ENCODE data around the gene CACNB1.
"Not testable (repeated sequence)": the region's sequence is repeated elsewhere in the genome, so short reads cannot be mapped to it uniquely, and the experiment has no call there.

Gene CACNB1

GRCh38 chr17:39150104-39150634 is 47.3 kb downstream of the CACNB1 start:
- DNase-seq: no peak

GRCh38 chr17:39147221-39148185 is 50.0 kb downstream of the CACNB1 start:
- no peak for DNase-seq

GRCh38 chr17:39146273-39146672 is 51.2 kb downstream of the CACNB1 start:
- no peak for DNase-seq

- DNase-seq: no peak
These were observed 52.3 kb downstream of the CACNB1 start for GRCh38 chr17:39145143-39145542.

GRCh38 chr17:39144416-39144840 is 53.0 kb downstream of the CACNB1 start:
- no peak for DNase-seq

- DNase-seq: no peak
These were observed 53.8 kb downstream of the CACNB1 start for GRCh38 chr17:39143552-39144093.

GRCh38 chr17:39141915-39142664 is 55.4 kb downstream of the CACNB1 start:
- no peak for DNase-seq

- DNase-seq: no peak
These were observed 56.2 kb downstream of the CACNB1 start for GRCh38 chr17:39141294-39141693.

GRCh38 chr17:39139561-39139960 is 57.9 kb downstream of the CACNB1 start:
- no peak for DNase-seq

- DNase-seq: no peak
These were observed 58.3 kb downstream of the CACNB1 start for GRCh38 chr17:39139161-39139511.

GRCh38 chr17:39138431-39139160 is 58.9 kb downstream of the CACNB1 start:
- no peak for DNase-seq

GRCh38 chr17:39134878-39135277 is 62.6 kb downstream of the CACNB1 start:
- DNase-seq: no peak

GRCh38 chr17:39132192-39132610 is 65.3 kb downstream of the CACNB1 start:
- DNase-seq: no peak

- DNase-seq: no peak
These were observed 65.9 kb downstream of the CACNB1 start for GRCh38 chr17:39131616-39132015.

GRCh38 chr17:39130205-39130604 is 67.3 kb downstream of the CACNB1 start:
- no peak for DNase-seq

GRCh38 chr17:39129544-39129943 is 67.9 kb downstream of the CACNB1 start:
- not testable (repeated sequence) for DNase-seq

- no peak for DNase-seq
These were observed 71.0 kb downstream of the CACNB1 start for GRCh38 chr17:39126436-39126835.

GRCh38 chr17:39125143-39125875 is 72.2 kb downstream of the CACNB1 start:
- DNase-seq: no peak

GRCh38 chr17:39123627-39124026 is 73.8 kb downstream of the CACNB1 start:
- DNase-seq: no peak

All from CD4-positive, alpha-beta T cell treated with Interleukin-4 for 4 hours (primary cell).